HepG2 (cell line): Measurements from ENCODE around the gene FAIM2. TPM values are rescaled to one million over a fixed set of nuclear protein-coding genes. Genes with fewer than 3 reads are reported as not detected.

Source experiments
- ATAC-seq: fragments of 200-7000 bp; cut with Tn5 transposase; 3 replicates; pipeline ENCODE4 v1.9.1; 2020; ENCODE audit warnings: mild to moderate bottlenecking, moderate library complexity
- BruUV-seq: library from RNA; stranded (reverse); fragments of 400-500 nt; replicated peaks from 2 replicates; lab custom pipeline; 2021; lab: Mats Ljungman, UMichigan
- CTCF ChIA-PET: fragments of 300-600 bp; formaldehyde crosslinking; extraction: SDS; loops from one replicate; lab custom pipeline; 2021; ENCODE audit warnings: low total read pairs, inconsistent platforms, low intra/inter-chr PET ratio; lab: Yijun Ruan, JAX
- POLR2A ChIA-PET: fragments of 350-600 bp; sonication (Branson Sonifier 250); formaldehyde crosslinking; loops from one replicate; lab custom pipeline; 2020; ENCODE audit warnings: antibody characterized with exemption, inconsistent platforms; lab: Yijun Ruan, JAX
- DNase-seq: peaks from one replicate; pipeline ENCODE4 v3.0.0-alpha.2; 2015; ENCODE audit warnings: low spot score
- FAIRE-seq: peaks from 3 replicates; lab custom pipeline; 2011; peaks lifted over from hg19 to GRCh38; lab: Jason Lieb, UNC
- H2AFZ ChIP-seq: one replicate; pipeline ENCODE4 v1.6.1; 2011; ENCODE audit warnings: low read length, inconsistent platforms
- H3K27ac ChIP-seq: fragments of 300-600 bp; 3 replicates; pipeline ENCODE4 v1.8.0; 2011; ENCODE audit warnings: mixed run types, mild to moderate bottlenecking, mixed read lengths, low read length, inconsistent platforms; ENCODE audit not compliant: insufficient read depth; ENCODE audit errors: extremely low read length
- H3K27me3 ChIP-seq, 2 experiments: fragments of 200-600 bp in 1 of 2; 2 replicates in 1 of 2; 3 replicates in 1 of 2; pipeline versions ENCODE4 v1.6.0 to v1.8.0; 2011; ENCODE audit warnings: low read length in 2 of 2, mild to moderate bottlenecking in 2 of 2, moderate library complexity in 2 of 2, inconsistent platforms in 1 of 2; ENCODE audit not compliant: insufficient read depth in 2 of 2, control insufficient read depth in 1 of 2
- H3K36me3 ChIP-seq, 2 experiments: fragments of 200-600 bp in 1 of 2; replicated peaks in 1 of 2; 2 replicates in 1 of 2; 3 replicates in 1 of 2; pipeline versions ENCODE4 v1.5.1 to v1.8.0; 2011; ENCODE audit warnings: low read length in 2 of 2, inconsistent platforms in 1 of 2; ENCODE audit not compliant: insufficient read depth in 2 of 2, control insufficient read depth in 1 of 2
- H3K4me1 ChIP-seq: 2 replicates; pipeline ENCODE4 v1.5.1; 2012; ENCODE audit warnings: low read length, inconsistent platforms; ENCODE audit not compliant: insufficient read depth
- H3K4me2 ChIP-seq: 2 replicates; pipeline ENCODE4 v1.6.0; 2011; ENCODE audit warnings: low read depth, low read length, inconsistent platforms
- H3K4me3 ChIP-seq, 3 experiments: fragments of 200-600 bp in 1 of 3; sonication (generic), shearing (Covaris generic) in 1 of 3; replicated peaks in 1 of 3; 2 replicates each; pipeline ENCODE4 v1.5.1; 2011 to 2016; ENCODE audit warnings: low read length in 3 of 3, inconsistent platforms in 2 of 3, low read depth in 2 of 3, mild to moderate bottlenecking in 2 of 3, control low read depth in 1 of 3, mixed read lengths in 1 of 3; ENCODE audit not compliant: insufficient read depth in 1 of 3
- H3K79me2 ChIP-seq: one replicate; pipeline ENCODE4 v1.6.1; 2011; ENCODE audit warnings: low read length, inconsistent platforms; ENCODE audit not compliant: insufficient read depth
- H3K9ac ChIP-seq: 2 replicates; pipeline ENCODE4 v1.6.0; 2011; ENCODE audit warnings: mild to moderate bottlenecking, low read depth, low read length, inconsistent platforms; ENCODE audit not compliant: insufficient read depth
- H3K9me3 ChIP-seq: 2 replicates; pipeline ENCODE4 v1.5.1; 2012; ENCODE audit warnings: mild to moderate bottlenecking, low read length
- H4K20me1 ChIP-seq: 2 replicates; pipeline ENCODE4 v1.6.0; 2011; ENCODE audit warnings: inconsistent platforms, mild to moderate bottlenecking, low read length, moderate library complexity; ENCODE audit not compliant: insufficient read depth
- ARNTL ChIP-seq: sonication (generic); formaldehyde crosslinking; IDR thresholded peaks from 2 replicates; pipeline ENCODE4 v1.4.0; 2020; ENCODE audit warnings: mild to moderate bottlenecking, missing genetic modification reagents
- BORCS8-MEF2B ChIP-seq: sonication (generic); formaldehyde crosslinking; IDR thresholded peaks from 2 replicates; pipeline ENCODE4 v1.8.0; 2022; ENCODE audit warnings: mild to moderate bottlenecking, missing genetic modification reagents
- CEBPZ ChIP-seq: IDR thresholded peaks from 2 replicates; pipeline ENCODE4 v1.6.1; 2012; ENCODE audit warnings: low read length, improper control_type of control experiment
- CHCHD3 ChIP-seq: sonication (generic); formaldehyde crosslinking; IDR thresholded peaks from 2 replicates; pipeline ENCODE4 v1.8.0; 2022; ENCODE audit warnings: mild to moderate bottlenecking, missing genetic modification reagents, moderate library complexity
- CREM ChIP-seq, 2 experiments: sonication (generic) in 1 of 2; formaldehyde crosslinking in 1 of 2; IDR thresholded peaks; 2 replicates each; pipeline versions ENCODE4 v1.4.0 to v1.6.1; 2016 to 2020; ENCODE audit warnings: antibody characterized with exemption in 1 of 2, mild to moderate bottlenecking in 1 of 2, missing genetic modification reagents in 1 of 2
- DPF2 ChIP-seq: sonication (generic); formaldehyde crosslinking; IDR thresholded peaks from 2 replicates; pipeline ENCODE4 v1.4.0; 2020; ENCODE audit warnings: mild to moderate bottlenecking, low read depth, missing genetic modification reagents, borderline replicate concordance
- ELF1 ChIP-seq: sonication (generic); formaldehyde crosslinking; IDR thresholded peaks from 2 replicates; pipeline ENCODE4 v1.4.0; 2020; ENCODE audit warnings: missing genetic modification reagents
- HIVEP1 ChIP-seq: sonication (generic); formaldehyde crosslinking; IDR thresholded peaks from 2 replicates; pipeline ENCODE4 v1.4.0; 2020; ENCODE audit warnings: mild to moderate bottlenecking, missing genetic modification reagents
- HOXA9 ChIP-seq: sonication (generic); formaldehyde crosslinking; IDR thresholded peaks from 2 replicates; pipeline ENCODE4 v1.8.1; 2022; ENCODE audit warnings: missing genetic modification reagents, mild to moderate bottlenecking, moderate library complexity, borderline replicate concordance
- NFYC ChIP-seq: IDR thresholded peaks from 2 replicates; pipeline ENCODE4 v1.6.1; 2016; ENCODE audit warnings: missing genetic modification reagents, missing compliant biosample characterization
- TCF7 ChIP-seq: sonication (generic); IDR thresholded peaks from 2 replicates; pipeline ENCODE4 v1.6.1; 2016; ENCODE audit warnings: antibody characterized with exemption, low read depth
- ZNF558 ChIP-seq: sonication (generic); formaldehyde crosslinking; IDR thresholded peaks from 2 replicates; pipeline ENCODE4 v1.9.0; 2022; ENCODE audit warnings: mild to moderate bottlenecking, missing genetic modification reagents, borderline replicate concordance
- ZNF784 ChIP-seq: sonication (generic); formaldehyde crosslinking; IDR thresholded peaks from 2 replicates; pipeline ENCODE4 v1.5.1; 2020; ENCODE audit warnings: missing genetic modification reagents, mild to moderate bottlenecking, borderline replicate concordance
- ZNF850 ChIP-seq: sonication (generic); formaldehyde crosslinking; conservative IDR thresholded peaks from 2 replicates; pipeline ENCODE4 v1.9.0; 2021; ENCODE audit warnings: mild to moderate bottlenecking, missing genetic modification reagents
- WGBS: methylation state at CpG from one replicate; pipeline ENCODE4 v1.1.6; 2017; ENCODE audit warnings: low lambda C conversion rate; 5-methylcytosine and 5-hydroxymethylcytosine counted together
- in situ Hi-C: cut with HindIII; loops from 2 replicates; pipeline ENCODE4 v1.10.0; 2017; ENCODE audit warnings: low pct_unique_long_range_greater_than_20kb; ENCODE audit not compliant: extremely low pct_ligation_motif_present
- intact Hi-C: fragments of 100-400 bp; cut with micrococcal nuclease; formaldehyde crosslinking; loops from one replicate; pipeline ENCODE4 v1.10.0; 2022; ENCODE audit not compliant: unreplicated experiment
- polyA plus RNA-seq, 8 experiments: library from polyadenylated mRNA; depleted of rRNA in 3 of 8; stranded (reverse) in 7 of 8; unstranded in 1 of 8; fragments of >200 nt; fragmentation: Illumina TruSeq in 4 of 8; extraction: Trizol in 4 of 8; gene quantifications; 2 replicates each; pipeline versions ENCODE4 v1.2.1 to v1.2.3, GENCODE V29; 2011 to 2016; ENCODE audit warnings: low read depth in 4 of 8, missing spikeins in 1 of 8, mixed read lengths in 1 of 8; ENCODE audit not compliant: insufficient read depth in 1 of 8
- total RNA-seq, 5 experiments: library from RNA; depleted of rRNA; stranded (reverse); fragments of >200 nt; fragmentation: Illumina TruSeq; extraction: Trizol; gene quantifications; 2 replicates each; pipeline ENCODE4 v1.2.3, GENCODE V29; 2016; ENCODE audit warnings: low read depth in 1 of 5
- TF ChIP-seq, protein P1 (sequence below): sonication (generic); formaldehyde crosslinking; IDR thresholded peaks from 2 replicates; pipeline ENCODE4 v1.8.0; 2022; ENCODE audit warnings: low read depth, missing genetic modification reagents
- TF ChIP-seq, protein P2 (sequence below): sonication (generic); formaldehyde crosslinking; IDR thresholded peaks from 2 replicates; pipeline ENCODE4 v1.5.0; 2020; ENCODE audit warnings: missing genetic modification reagents, mild to moderate bottlenecking, borderline replicate concordance

FAIM2 gene
- total and polyA plus RNA-seq, 2 of the 13 experiments (the other 11 are each of a cell fraction or from before 2014, with no cell fraction given), result not detected

DNA sequence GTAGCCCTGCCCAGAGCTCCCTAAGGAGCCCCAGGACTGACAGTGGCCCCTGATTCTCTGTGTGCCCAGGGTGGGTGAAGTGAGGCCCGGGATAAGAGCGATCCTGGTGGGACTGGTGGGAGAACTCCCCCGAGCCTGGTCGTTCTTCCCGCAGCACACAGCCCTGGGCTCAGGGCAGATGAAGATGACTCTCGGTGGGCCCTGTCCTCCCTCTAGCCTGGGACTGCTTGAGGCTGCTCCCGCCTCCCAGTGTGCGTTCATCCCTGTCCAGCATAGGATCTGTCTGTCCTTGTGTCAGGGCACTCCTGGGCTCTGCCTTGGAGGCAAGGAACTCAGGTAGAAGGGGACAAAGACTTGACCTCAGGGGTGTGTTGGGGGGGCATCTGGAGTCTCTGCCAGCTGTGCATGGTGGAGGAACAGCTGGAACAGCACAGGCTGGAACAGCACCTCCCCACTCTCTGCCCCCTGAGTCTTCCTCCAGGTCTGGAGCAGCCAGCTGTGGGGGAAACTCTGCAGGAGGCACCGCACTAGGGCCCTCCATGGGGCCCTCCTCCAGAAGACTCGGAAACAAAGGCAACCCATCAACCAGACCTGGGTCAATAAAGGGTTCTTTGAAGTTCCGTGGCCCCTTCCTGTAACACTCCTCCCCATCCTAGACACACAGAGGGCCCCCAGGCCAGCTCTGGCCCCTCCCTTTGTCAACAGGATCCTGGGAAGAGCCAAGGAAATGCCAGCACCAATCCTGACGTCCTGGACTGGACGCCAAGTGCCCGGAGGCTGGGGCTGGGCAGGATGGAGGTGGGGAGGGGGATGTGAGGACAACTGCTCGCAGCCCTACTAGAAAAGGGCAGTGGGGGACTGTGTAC is 15.9 kb downstream of the FAIM2 start:
- Histone ChIP-seq H3K4me1 (peaks cover 50% of the 10 kb centered on the region), H4K20me1 (no peaks in the 10 kb centered on the region), H3K79me2 (no peaks in the 10 kb centered on the region), H3K9ac (no peak overlapping the region), H3K27ac (no peak overlapping the region), H3K4me3 (peak overlapping the region in 1 of 3 experiments; percentile 16; a peak in 1 of 6 replicates), H2AFZ (no peak overlapping the region), H3K27me3 (peaks cover 8 to 76% of the 10 kb centered on the region in 2 experiments; a peak in 4 of 5 replicates), H3K9me3 (no peaks in the 10 kb centered on the region), H3K4me2 (peak overlapping the region; percentile 67), H3K36me3 (no peaks in the 10 kb centered on the region)
- intact Hi-C loops (no loop called here), in situ Hi-C loops (no loop called here)
- DNase-seq, result peak; percentile 55
- ChIA-PET CTCF (no interaction called here), POLR2A (interaction anchor here (1.0 kb wide), 1 partner anchor 20 kb away, joined by 3 read pairs; no protein-coding TSS in a partner anchor)
- ATAC-seq, result peak; percentile 38
- WGBS, result 7% methylated on average over 3 of the region's 15 CpGs
- no peak for FAIRE-seq
- BruUV-seq, result no TSS peak
- TF ChIP-seq CEBPZ (no peak), HOXA9 (no peak), BORCS8-MEF2B (CRISPR knock-in tag) (no peak), ZNF558 (CRISPR knock-in tag) (no peak), NFYC (CRISPR knock-in tag) (no peak), ZNF850 (CRISPR knock-in tag) (no peak), ELF1 (CRISPR knock-in tag) (no peak), HIVEP1 (CRISPR knock-in tag) (no peak), ZNF784 (CRISPR knock-in tag) (no peak), CHCHD3 (CRISPR knock-in tag) (no peak), CREM (IDR thresholded peaks at IDR 0.05) (peak; percentile 35; the same call in 1 of the 2 replicates), CREM (CRISPR knock-in tag; IDR thresholded peaks at IDR 0.05) (no peak), TCF7 (peak; percentile 83), ARNTL (CRISPR knock-in tag) (no peak), DPF2 (CRISPR knock-in tag) (no peak)
- TF ChIP-seq, protein P1, sequence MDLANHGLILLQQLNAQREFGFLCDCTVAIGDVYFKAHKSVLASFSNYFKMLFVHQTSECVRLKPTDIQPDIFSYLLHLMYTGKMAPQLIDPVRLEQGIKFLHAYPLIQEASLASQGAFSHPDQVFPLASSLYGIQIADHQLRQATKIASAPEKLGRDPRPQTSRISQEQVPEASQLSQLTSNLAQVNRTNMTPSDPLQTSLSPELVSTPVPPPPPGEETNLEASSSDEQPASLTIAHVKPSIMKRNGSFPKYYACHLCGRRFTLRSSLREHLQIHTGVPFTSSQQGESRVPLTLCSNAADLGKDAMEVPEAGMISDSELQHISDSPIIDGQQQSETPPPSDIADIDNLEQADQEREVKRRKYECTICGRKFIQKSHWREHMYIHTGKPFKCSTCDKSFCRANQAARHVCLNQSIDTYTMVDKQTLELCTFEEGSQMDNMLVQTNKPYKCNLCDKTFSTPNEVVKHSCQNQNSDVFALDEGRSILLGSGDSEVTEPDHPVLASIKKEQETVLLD, result no peak
- TF ChIP-seq, protein P2, sequence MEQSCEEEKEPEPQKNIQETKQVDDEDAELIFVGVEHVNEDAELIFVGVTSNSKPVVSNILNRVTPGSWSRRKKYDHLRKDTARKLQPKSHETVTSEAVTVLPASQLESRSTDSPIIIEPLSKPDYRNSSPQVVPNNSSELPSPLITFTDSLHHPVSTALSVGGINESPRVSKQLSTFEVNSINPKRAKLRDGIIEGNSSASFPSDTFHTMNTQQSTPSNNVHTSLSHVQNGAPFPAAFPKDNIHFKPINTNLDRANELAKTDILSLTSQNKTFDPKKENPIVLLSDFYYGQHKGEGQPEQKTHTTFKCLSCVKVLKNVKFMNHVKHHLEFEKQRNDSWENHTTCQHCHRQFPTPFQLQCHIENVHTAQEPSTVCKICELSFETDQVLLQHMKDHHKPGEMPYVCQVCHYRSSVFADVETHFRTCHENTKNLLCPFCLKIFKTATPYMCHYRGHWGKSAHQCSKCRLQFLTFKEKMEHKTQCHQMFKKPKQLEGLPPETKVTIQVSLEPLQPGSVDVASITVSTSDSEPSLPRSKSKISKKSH (CRISPR knock-in tag), result no peak
